Mesothelial cell of epicardium (in vitro differentiated cells): ENCODE measurements around the gene GTF3C5. TPM values are rescaled to one million over a fixed set of nuclear protein-coding genes. Genes with fewer than 3 reads are reported as not detected.
"Not testable (repeated sequence)": the region's sequence is repeated elsewhere in the genome, so short reads cannot be mapped to it uniquely, and the experiment has no call there.

ENCODE experiments used
- DNase-seq, 2 experiments: peaks; one replicate each; pipeline ENCODE4 v3.0.0; 2021; ENCODE audit warnings: low spot score in 2 of 2; ENCODE audit not compliant: unreplicated experiment in 2 of 2
- H3K27ac Mint-ChIP-seq: 2 replicates; pipeline ENCODE4 v1.8.0; 2021; ENCODE audit warnings: mixed read lengths
- H3K27me3 Mint-ChIP-seq: 2 replicates; pipeline ENCODE4 v1.8.0; 2021; ENCODE audit warnings: low read depth, mixed read lengths
- H3K36me3 Mint-ChIP-seq: 2 replicates; pipeline ENCODE4 v1.8.0; 2021; ENCODE audit warnings: mixed read lengths
- H3K4me1 Mint-ChIP-seq: 2 replicates; pipeline ENCODE4 v1.8.0; 2021; ENCODE audit warnings: mixed read lengths
- H3K4me3 Mint-ChIP-seq: 2 replicates; pipeline ENCODE4 v1.8.0; 2021; ENCODE audit warnings: mild to moderate bottlenecking, moderate library complexity, mixed read lengths
- H3K9me3 Mint-ChIP-seq: 2 replicates; pipeline ENCODE4 v1.8.0; 2021; ENCODE audit warnings: mixed read lengths
- CTCF ChIP-seq: fragments of 200-600 bp; sonication (generic); IDR thresholded peaks from one replicate; pipeline ENCODE4 v1.5.0; 2021; ENCODE audit warnings: antibody characterized with exemption; ENCODE audit not compliant: unreplicated experiment
- total RNA-seq: library from RNA; stranded (reverse); gene quantifications from 3 replicates; pipeline ENCODE4 v1.2.1, GENCODE V29; 2021

Gene GTF3C5
- total RNA-seq, 1 donor from 2014 or later: 80.0 TPM

GRCh38 chr9:133037775-133038515, 7.1 kb downstream of the GTF3C5 start:
- Mint-ChIP-seq H3K4me3 (no peak overlapping the region), H3K36me3 (peaks cover 27% of the 10 kb centered on the region), H3K27me3 (no peaks in the 10 kb centered on the region), H3K4me1 (no peaks in the 10 kb centered on the region), H3K9me3 (no peaks in the 10 kb centered on the region), H3K27ac (no peak overlapping the region)
- TF ChIP-seq CTCF: no peak
- no peak for DNase-seq

GRCh38 chr9:133040892-133041479, 10.2 kb downstream of the GTF3C5 start:
- H3K36me3 Mint-ChIP-seq: peaks cover 34% of the 10 kb centered on the region
- H3K4me1 Mint-ChIP-seq, H3K27ac Mint-ChIP-seq, DNase-seq, H3K9me3 Mint-ChIP-seq, H3K27me3 Mint-ChIP-seq, H3K4me3 Mint-ChIP-seq: not testable (repeated sequence)
- TF ChIP-seq CTCF: peak; percentile 21

- no peaks in the 10 kb centered on the region for H3K27me3 Mint-ChIP-seq
- peaks cover 31% of the 10 kb centered on the region for H3K36me3 Mint-ChIP-seq
- no peak for DNase-seq
- no peak overlapping the region for H3K27ac Mint-ChIP-seq
- TF ChIP-seq CTCF: no peak
- no peak overlapping the region for H3K4me3 Mint-ChIP-seq
- H3K9me3 Mint-ChIP-seq: no peaks in the 10 kb centered on the region
- H3K4me1 Mint-ChIP-seq: no peaks in the 10 kb centered on the region
Observed at GRCh38 chr9:133041958-133042357, 11.2 kb downstream of the GTF3C5 start.

- Mint-ChIP-seq H3K9me3 (no peaks in the 10 kb centered on the region), H3K27me3 (no peaks in the 10 kb centered on the region), H3K36me3 (peaks cover 33% of the 10 kb centered on the region), H3K4me1 (no peaks in the 10 kb centered on the region), H3K4me3 (no peak overlapping the region), H3K27ac (no peak overlapping the region)
- DNase-seq: no peak
- TF ChIP-seq CTCF: no peak
Observed at GRCh38 chr9:133042676-133043075, 11.9 kb downstream of the GTF3C5 start.

- Mint-ChIP-seq H3K27ac (no peak overlapping the region), H3K36me3 (peaks cover 33% of the 10 kb centered on the region), H3K9me3 (no peaks in the 10 kb centered on the region), H3K27me3 (no peaks in the 10 kb centered on the region), H3K4me1 (no peaks in the 10 kb centered on the region), H3K4me3 (no peak overlapping the region)
- TF ChIP-seq CTCF: no peak
- no peak for DNase-seq
Observed at GRCh38 chr9:133043449-133044035, 12.7 kb downstream of the GTF3C5 start.
